GM12865 (cell line): ENCODE results near the gene KRTAP5-2.

ENCODE experiments used
- DNase-seq: peaks from one replicate; pipeline ENCODE4 v3.0.0; 2010; ENCODE audit warnings: low read depth
- H3K4me3 ChIP-seq: 2 replicates; pipeline ENCODE4 v1.5.1; 2011; ENCODE audit warnings: mild to moderate bottlenecking, low read depth, low read length, control low read depth
- TF ChIP-seq, protein P1 (sequence below): IDR thresholded peaks from 2 replicates; pipeline ENCODE4 v1.5.1; 2011; ENCODE audit warnings: low read length, control low read depth, low read depth, inconsistent platforms; ENCODE audit not compliant: insufficient read depth; ENCODE audit errors: missing control alignments

KRTAP5-2 gene

DNA sequence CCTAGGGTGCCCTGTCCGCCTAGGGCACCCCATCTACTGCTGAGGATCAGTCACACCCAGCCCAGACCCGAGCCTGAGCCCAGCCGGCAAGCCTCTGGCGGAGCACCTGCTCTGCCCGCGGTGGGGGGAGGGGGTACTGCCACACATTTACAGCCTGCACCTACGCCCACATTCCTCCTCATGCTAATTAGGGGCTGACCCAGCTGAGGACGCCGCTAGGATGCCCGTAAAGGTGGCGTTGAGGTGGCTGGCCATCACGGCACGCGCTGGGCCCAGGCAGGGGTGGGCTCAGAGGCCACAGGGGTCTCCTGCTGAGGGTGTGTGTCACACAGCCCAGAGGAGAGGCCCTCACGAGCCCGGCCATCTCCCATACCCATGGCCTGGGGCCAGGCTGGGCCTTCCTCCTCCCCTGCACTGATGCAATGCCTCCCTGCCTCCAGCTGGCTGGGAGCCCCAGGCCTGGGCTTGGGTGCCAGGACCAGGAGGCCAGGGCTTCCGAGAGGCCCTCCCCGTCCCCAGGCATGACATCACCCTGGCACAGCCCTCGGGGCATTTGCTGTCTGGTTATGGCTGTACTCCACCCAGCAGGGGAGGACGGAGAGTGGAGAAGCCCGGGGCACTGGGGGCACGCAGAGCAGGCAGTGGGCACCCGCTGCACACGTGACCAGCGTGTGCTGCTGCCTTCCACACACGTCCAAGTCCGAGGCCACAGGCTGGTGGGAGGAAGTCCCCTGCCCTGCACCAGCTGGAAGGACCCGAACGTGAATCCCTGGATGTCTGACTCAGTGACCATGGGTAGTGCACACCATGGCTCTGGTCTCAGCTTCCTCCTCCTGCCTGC is 38.8 kb downstream of the KRTAP5-2 start:
- TF ChIP-seq, protein P1, sequence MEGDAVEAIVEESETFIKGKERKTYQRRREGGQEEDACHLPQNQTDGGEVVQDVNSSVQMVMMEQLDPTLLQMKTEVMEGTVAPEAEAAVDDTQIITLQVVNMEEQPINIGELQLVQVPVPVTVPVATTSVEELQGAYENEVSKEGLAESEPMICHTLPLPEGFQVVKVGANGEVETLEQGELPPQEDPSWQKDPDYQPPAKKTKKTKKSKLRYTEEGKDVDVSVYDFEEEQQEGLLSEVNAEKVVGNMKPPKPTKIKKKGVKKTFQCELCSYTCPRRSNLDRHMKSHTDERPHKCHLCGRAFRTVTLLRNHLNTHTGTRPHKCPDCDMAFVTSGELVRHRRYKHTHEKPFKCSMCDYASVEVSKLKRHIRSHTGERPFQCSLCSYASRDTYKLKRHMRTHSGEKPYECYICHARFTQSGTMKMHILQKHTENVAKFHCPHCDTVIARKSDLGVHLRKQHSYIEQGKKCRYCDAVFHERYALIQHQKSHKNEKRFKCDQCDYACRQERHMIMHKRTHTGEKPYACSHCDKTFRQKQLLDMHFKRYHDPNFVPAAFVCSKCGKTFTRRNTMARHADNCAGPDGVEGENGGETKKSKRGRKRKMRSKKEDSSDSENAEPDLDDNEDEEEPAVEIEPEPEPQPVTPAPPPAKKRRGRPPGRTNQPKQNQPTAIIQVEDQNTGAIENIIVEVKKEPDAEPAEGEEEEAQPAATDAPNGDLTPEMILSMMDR, result no peak
- no peak overlapping the region for H3K4me3 ChIP-seq
- no peak for DNase-seq

DNA sequence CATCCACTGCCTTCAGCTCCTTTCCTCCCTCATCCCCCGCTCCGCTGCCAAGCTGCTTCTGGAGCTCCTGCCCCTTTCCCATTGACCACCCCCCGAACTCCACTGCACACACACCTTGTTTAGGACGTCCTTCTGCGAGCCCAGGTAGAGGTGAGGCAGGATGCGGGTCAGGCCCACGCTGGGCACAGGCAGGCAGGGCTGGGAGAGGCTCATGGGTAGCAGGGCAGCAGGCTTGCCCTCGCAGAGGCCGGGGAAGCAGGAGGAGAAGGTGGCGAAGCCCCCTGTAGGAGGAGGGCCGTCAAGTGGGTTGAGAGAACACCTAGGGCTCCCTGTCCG is 39.4 kb downstream of the KRTAP5-2 start:
- no peak for DNase-seq
- no peak overlapping the region for H3K4me3 ChIP-seq
- TF ChIP-seq, protein P1, result no peak

DNA sequence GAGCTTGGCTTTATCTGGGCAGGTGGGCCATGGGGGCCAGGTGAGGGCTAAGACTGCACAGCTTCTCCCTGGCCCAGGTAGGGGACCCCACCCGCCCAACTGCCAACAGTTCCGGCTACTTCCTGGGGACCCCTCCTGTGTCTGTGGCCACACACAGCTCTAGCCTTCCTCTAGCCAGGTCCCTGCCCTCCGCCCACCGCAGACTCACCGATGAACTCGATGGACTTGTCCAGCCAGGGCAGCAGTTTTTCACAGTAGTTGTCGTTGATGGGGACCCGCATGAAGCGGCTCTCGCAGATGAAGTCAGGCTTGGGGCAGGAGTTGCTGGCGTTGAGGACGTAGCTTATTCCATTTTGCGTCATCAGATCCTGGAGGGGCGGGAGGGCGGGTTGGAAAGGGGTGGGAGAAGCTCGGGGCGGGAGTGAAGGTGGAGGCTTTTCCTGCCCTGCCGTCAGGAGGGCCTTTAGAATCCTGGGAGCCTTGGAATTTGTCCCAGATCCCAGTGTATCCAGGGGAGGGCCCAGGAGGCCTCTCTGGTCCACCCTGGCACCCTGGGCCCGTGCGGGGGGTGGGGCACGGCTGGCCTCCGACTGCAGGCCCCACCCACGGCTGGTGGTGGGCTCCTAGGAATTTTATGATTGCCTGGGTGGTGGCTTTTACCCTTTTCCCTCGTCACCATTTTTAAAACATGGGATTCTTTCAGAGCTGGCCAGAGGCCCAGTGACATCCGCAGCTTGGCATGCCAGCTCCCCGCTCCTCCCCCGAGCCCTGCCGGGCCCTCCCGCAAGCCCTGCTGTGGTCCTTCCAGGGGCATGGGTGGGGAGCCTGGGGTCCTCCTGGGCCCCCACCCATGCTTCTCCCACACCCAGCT is 40.0 kb downstream of the KRTAP5-2 start:
- TF ChIP-seq, protein P1, result no peak
- DNase-seq, result no peak

DNA sequence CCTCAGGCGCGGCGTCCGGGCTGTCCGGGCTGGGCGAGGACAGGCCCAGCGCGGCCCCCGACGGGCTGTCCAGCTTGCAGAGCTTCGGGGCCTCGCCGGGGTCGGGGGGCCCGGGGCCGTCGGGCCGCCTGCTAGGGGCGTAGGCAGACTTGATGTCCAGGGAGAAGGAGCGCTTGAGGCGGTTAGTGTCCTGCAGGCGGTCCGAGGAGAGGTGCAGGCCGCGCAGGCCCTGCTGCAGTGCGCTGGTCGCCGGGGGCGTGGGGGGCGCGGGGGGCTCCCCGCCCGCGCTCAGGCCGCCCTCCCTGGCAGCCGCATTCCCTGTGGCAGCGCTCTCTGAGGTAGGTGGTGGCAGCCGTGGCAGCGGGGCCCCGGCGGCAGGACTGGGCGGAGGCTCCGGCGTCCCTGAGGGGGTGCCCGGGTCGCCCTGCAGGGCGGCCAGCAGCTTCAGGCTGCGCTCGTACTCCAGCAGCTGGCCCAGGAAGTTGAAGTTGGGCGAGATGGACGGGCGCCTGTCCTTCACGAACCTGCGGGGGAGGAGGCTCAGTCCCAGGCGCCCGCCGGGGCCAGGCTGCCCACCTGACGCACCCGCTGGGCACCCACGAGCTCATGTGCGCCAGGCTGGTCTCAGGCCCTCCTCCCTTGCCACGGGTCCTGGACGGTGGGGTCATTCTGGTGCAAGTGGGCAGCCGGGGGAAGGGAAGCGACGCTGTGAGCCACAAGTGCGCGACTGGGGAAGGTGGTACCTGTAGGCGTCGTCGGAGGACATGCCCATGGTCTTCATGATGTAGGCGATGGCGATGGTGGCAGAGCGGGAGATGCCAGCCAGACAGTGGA is 40.8 kb downstream of the KRTAP5-2 start:
- TF ChIP-seq, protein P1, result no peak
- no peak overlapping the region for H3K4me3 ChIP-seq
- no peak for DNase-seq

More for the DNA sequence above, 40.0 kb downstream of the KRTAP5-2 start:
- no peak overlapping the region for H3K4me3 ChIP-seq

DNA sequence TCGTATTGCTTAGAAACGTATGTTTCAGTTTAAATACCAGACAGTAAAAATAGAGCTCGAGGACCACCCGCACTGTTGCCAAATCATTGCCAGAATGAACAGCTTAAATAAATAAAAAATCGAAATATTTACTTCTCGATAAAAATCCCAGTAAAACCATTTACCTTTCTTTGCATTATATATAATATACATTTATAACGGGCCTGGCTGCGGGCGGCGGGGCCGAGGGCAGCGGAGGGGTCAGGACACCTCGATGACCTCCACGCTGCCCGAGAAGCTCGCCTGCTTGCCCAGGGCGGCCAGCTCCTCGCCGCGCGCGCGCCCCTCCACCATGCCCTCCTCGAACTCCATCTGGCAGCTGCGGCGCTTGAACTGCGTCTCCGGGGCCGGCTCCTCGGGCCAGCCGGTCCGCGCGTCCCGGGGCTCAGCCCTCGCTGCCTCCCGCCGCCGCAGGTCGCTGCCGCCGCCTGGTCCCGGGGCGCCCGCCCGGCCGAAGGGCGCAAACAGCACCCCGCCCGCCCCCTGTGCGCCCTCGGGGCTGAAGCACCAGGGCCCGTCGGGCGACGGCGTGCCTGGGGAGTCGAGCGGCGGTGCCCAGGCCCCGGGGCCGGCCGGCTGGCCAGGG is 41.7 kb downstream of the KRTAP5-2 start:
- DNase-seq, result no peak
- no peak overlapping the region for H3K4me3 ChIP-seq
- TF ChIP-seq, protein P1, result no peak

DNA sequence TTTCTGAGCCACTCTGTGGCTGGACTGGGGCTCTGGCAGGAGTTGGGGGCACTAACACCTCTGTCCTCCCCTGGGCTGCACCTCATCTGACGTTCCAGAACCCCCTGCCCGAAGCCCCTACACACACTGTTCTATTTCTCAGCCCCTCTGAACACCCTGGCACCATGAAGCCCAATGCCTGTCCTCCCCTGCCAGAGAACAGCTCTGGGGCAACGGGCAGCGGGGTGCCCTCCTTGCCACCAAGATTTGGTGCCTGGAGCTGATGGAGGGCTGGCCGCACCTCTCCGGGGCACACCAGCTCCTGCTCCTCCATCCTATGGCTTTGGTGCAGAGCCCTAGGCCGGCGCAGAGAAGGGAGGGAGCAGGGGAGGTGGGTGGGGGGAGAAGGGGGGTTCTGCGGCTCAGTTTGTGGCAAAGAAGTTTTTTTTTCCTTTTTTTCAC is 42.4 kb downstream of the KRTAP5-2 start:
- no peak for DNase-seq
- H3K4me3 ChIP-seq, result no peak overlapping the region
- TF ChIP-seq, protein P1, result no peak
